Measurements from ENCODE around the gene RFPL1.

RFPL1 gene

DNA sequence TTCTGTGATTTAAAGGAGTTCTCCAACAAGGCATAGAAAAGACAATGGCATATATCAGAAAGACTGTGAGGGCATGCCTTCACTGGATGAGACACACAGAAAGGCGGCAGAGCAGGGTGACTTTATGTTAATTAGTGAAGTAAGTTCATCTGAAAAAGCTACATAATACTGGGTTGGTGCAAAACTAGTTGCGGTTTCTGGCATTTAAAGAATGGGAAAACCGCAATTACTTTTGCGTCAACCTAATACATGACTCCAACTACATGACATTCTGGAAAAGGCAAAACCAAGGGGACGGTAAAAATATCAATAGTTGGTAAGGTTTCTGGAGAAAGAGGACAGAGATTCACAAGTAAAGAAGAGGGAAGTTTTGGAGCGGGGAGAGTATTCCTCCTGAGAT lies 5.1 kb downstream of the RFPL1 start:
- TF ChIP-seq, protein P1, sequence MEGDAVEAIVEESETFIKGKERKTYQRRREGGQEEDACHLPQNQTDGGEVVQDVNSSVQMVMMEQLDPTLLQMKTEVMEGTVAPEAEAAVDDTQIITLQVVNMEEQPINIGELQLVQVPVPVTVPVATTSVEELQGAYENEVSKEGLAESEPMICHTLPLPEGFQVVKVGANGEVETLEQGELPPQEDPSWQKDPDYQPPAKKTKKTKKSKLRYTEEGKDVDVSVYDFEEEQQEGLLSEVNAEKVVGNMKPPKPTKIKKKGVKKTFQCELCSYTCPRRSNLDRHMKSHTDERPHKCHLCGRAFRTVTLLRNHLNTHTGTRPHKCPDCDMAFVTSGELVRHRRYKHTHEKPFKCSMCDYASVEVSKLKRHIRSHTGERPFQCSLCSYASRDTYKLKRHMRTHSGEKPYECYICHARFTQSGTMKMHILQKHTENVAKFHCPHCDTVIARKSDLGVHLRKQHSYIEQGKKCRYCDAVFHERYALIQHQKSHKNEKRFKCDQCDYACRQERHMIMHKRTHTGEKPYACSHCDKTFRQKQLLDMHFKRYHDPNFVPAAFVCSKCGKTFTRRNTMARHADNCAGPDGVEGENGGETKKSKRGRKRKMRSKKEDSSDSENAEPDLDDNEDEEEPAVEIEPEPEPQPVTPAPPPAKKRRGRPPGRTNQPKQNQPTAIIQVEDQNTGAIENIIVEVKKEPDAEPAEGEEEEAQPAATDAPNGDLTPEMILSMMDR (IDR thresholded peaks at IDR 0.05; ENCODE audit: low read depth, low read length, poor library complexity, severe bottlenecking) = no peak
- TF ChIP-seq EZH2phosphoT487 (IDR thresholded peaks at IDR 0.05; ENCODE audit: borderline replicate concordance, low read length) = no peak
- Histone ChIP-seq H3K4me3 (ENCODE audit: low read length) (no peak overlapping the region), H3K9me3 (ENCODE audit: control insufficient read depth, insufficient read depth, low read length) (no peaks in the 10 kb centered on the region), H3K9me2 (replicated peaks; ENCODE audit: control insufficient read depth, low read length) (no peaks in the 10 kb centered on the region), H3K79me2 (ENCODE audit: control insufficient read depth, low read length) (no peaks in the 10 kb centered on the region), H4K20me1 (ENCODE audit: control insufficient read depth, insufficient read depth, low read depth, low read length) (no peaks in the 10 kb centered on the region), H3K4me2 (ENCODE audit: low read length) (no peak overlapping the region), H3K27ac (ENCODE audit: low read depth, low read length) (no peak overlapping the region), H3K36me3 (ENCODE audit: control insufficient read depth, low read length) (no peaks in the 10 kb centered on the region), H3K4me1 (ENCODE audit: control insufficient read depth, low read length) (no peaks in the 10 kb centered on the region), H3F3A (ENCODE audit: control insufficient read depth, insufficient read depth) (no peaks in the 10 kb centered on the region), H3K27me3 (ENCODE audit: control insufficient read depth, low read length) (peaks cover 10% of the 10 kb centered on the region)

GRCh38 chr22:29443861-29444792 lies 5.7 kb downstream of the RFPL1 start:
- H3K9me2 ChIP-seq (replicated peaks; ENCODE audit: control insufficient read depth, low read length) = no peaks in the 10 kb centered on the region
- no peaks in the 10 kb centered on the region for H4K20me1 ChIP-seq (ENCODE audit: control insufficient read depth, insufficient read depth, low read depth, low read length)
- no peak overlapping the region for H3K4me3 ChIP-seq (ENCODE audit: low read length)
- H3K36me3 ChIP-seq (ENCODE audit: control insufficient read depth, low read length) = no peaks in the 10 kb centered on the region
- no peak overlapping the region for H3K4me2 ChIP-seq (ENCODE audit: low read length)
- H3K79me2 ChIP-seq (ENCODE audit: control insufficient read depth, low read length) = no peaks in the 10 kb centered on the region
- no peaks in the 10 kb centered on the region for H3F3A ChIP-seq (ENCODE audit: control insufficient read depth, insufficient read depth)
- H3K4me1 ChIP-seq (ENCODE audit: control insufficient read depth, low read length) = no peaks in the 10 kb centered on the region
- TF ChIP-seq, protein P1 (IDR thresholded peaks at IDR 0.05; ENCODE audit: low read depth, low read length, poor library complexity, severe bottlenecking) = no peak
- no peak for TF ChIP-seq EZH2phosphoT487 (IDR thresholded peaks at IDR 0.05; ENCODE audit: borderline replicate concordance, low read length)
- no peaks in the 10 kb centered on the region for H3K9me3 ChIP-seq (ENCODE audit: control insufficient read depth, insufficient read depth, low read length)
- no peak overlapping the region for H3K27ac ChIP-seq (ENCODE audit: low read depth, low read length)
- H3K27me3 ChIP-seq (ENCODE audit: control insufficient read depth, low read length) = peaks cover 10% of the 10 kb centered on the region

DNA sequence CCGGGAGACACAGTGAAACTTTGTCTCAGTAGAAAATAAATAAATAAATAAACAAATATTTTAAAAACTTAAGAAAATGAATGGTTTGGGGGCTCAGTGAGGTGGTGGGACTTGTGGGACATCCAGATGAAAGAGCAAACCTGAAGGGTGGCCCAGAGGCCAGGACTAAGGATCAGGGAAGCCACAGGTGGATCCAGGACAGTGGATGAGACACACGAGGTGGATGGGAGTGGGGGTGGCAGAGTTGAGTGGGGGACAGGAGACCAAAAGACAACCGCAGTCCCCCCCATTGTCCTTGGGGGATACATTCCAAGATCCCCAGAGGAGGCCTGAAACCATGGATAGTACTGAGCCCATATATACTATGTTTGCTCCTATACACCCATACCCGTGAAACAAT lies 7.1 kb downstream of the RFPL1 start:
- Histone ChIP-seq H3F3A (ENCODE audit: control insufficient read depth, insufficient read depth) (no peaks in the 10 kb centered on the region), H3K4me1 (ENCODE audit: control insufficient read depth, low read length) (no peaks in the 10 kb centered on the region)
- TF ChIP-seq, protein P1 (IDR thresholded peaks at IDR 0.05; ENCODE audit: low read depth, low read length, poor library complexity, severe bottlenecking) = no peak
- no peak for TF ChIP-seq EZH2phosphoT487 (IDR thresholded peaks at IDR 0.05; ENCODE audit: borderline replicate concordance, low read length)

More for the DNA sequence above, 7.1 kb downstream of the RFPL1 start:
- H3K27me3 ChIP-seq (ENCODE audit: control insufficient read depth, low read length) = peaks cover 10% of the 10 kb centered on the region
- H4K20me1 ChIP-seq (ENCODE audit: control insufficient read depth, insufficient read depth, low read depth, low read length) = no peaks in the 10 kb centered on the region
- no peak overlapping the region for H3K4me3 ChIP-seq (ENCODE audit: low read length)
- H3K27ac ChIP-seq (ENCODE audit: low read depth, low read length) = no peak overlapping the region
- H3K9me2 ChIP-seq (replicated peaks; ENCODE audit: control insufficient read depth, low read length) = no peaks in the 10 kb centered on the region
- no peaks in the 10 kb centered on the region for H3K36me3 ChIP-seq (ENCODE audit: control insufficient read depth, low read length)
- no peak overlapping the region for H3K4me2 ChIP-seq (ENCODE audit: low read length)
- H3K9me3 ChIP-seq (ENCODE audit: control insufficient read depth, insufficient read depth, low read length) = no peaks in the 10 kb centered on the region
- H3K79me2 ChIP-seq (ENCODE audit: control insufficient read depth, low read length) = no peaks in the 10 kb centered on the region
